GM23338 (cell line): Measurements from ENCODE around the gene PIBF1.

ENCODE experiments used
- CTCF ChIP-seq, 2 experiments: fragments of 200-600 bp in 1 of 2; sonication (generic) in 1 of 2; conservative IDR thresholded peaks; 2 replicates each; pipeline versions ENCODE4 v1.5.1 to v1.6.1; 2016 to 2017; ENCODE audit warnings: antibody characterized with exemption in 2 of 2, low read depth in 2 of 2, mild to moderate bottlenecking in 2 of 2, moderate library complexity in 1 of 2
- POLR2AphosphoS5 ChIP-seq: IDR thresholded peaks from 2 replicates; pipeline ENCODE4 v1.6.1; 2016; ENCODE audit warnings: antibody characterized with exemption, low read depth

- TF ChIP-seq CTCF (conservative IDR thresholded peaks at IDR 0.05; ENCODE audit: low read depth in 2 of 2) (no peak), POLR2AphosphoS5 (no peak)
Observed at GRCh38 chr13:73060251-73061160, 278.6 kb downstream of the PIBF1 start.
